ENCODE measurements around the gene ENOX1.

ENOX1 gene

GRCh38 chr13:43528992-43529391 is 257.8 kb downstream of the ENOX1 start:
- no peak for FAIRE-seq

GRCh38 chr13:43522788-43523187 is 264.0 kb downstream of the ENOX1 start:
- FAIRE-seq = no peak

- FAIRE-seq = no peak
Measured at GRCh38 chr13:43520351-43520750, 266.4 kb downstream of the ENOX1 start.

GRCh38 chr13:43518833-43519232 is 267.9 kb downstream of the ENOX1 start:
- FAIRE-seq = no peak

GRCh38 chr13:43516401-43516833 is 270.4 kb downstream of the ENOX1 start:
- no peak for FAIRE-seq

- FAIRE-seq = no peak
Measured at GRCh38 chr13:43515531-43515930, 271.2 kb downstream of the ENOX1 start.

GRCh38 chr13:43514311-43514710 is 272.5 kb downstream of the ENOX1 start:
- no peak for FAIRE-seq

GRCh38 chr13:43512221-43512620 is 274.6 kb downstream of the ENOX1 start:
- FAIRE-seq = no peak

- FAIRE-seq = no peak
Measured at GRCh38 chr13:43510956-43511901, 275.5 kb downstream of the ENOX1 start.

GRCh38 chr13:43495732-43496131 is 291.0 kb downstream of the ENOX1 start:
- FAIRE-seq = no peak

GRCh38 chr13:43494206-43494605 is 292.6 kb downstream of the ENOX1 start:
- FAIRE-seq = no peak

GRCh38 chr13:43493496-43494000 is 293.2 kb downstream of the ENOX1 start:
- FAIRE-seq = no peak

- no peak for FAIRE-seq
Measured at GRCh38 chr13:43492745-43493144, 294.0 kb downstream of the ENOX1 start.

- FAIRE-seq = no peak
Measured at GRCh38 chr13:43492311-43492710, 294.5 kb downstream of the ENOX1 start.

- FAIRE-seq = no peak
Measured at GRCh38 chr13:43489233-43489632, 297.5 kb downstream of the ENOX1 start.

GRCh38 chr13:43487885-43488284 is 298.9 kb downstream of the ENOX1 start:
- FAIRE-seq = no peak

- no peak for FAIRE-seq
Measured at GRCh38 chr13:43487461-43487860, 299.3 kb downstream of the ENOX1 start.

- FAIRE-seq = no peak
Measured at GRCh38 chr13:43484432-43485225, 302.1 kb downstream of the ENOX1 start.

GRCh38 chr13:43483930-43484329 is 302.8 kb downstream of the ENOX1 start:
- no peak for FAIRE-seq

GRCh38 chr13:43482641-43483040 is 304.1 kb downstream of the ENOX1 start:
- FAIRE-seq = no peak

- no peak for FAIRE-seq
Measured at GRCh38 chr13:43482026-43482425, 304.7 kb downstream of the ENOX1 start.

GRCh38 chr13:43478902-43479301 is 307.9 kb downstream of the ENOX1 start:
- no peak for FAIRE-seq

GRCh38 chr13:43478211-43478610 is 308.6 kb downstream of the ENOX1 start:
- peak; percentile 93 for FAIRE-seq

- no peak for FAIRE-seq
Measured at GRCh38 chr13:43475140-43475539, 311.6 kb downstream of the ENOX1 start.
